Panc1 (cell line): Measurements from ENCODE around the gene CDC45. TPM values are rescaled to one million over a fixed set of nuclear protein-coding genes. Genes with fewer than 3 reads are reported as not detected.

Source experiments
- ATAC-seq: fragments of 200-7000 bp; cut with Tn5 transposase; 2 replicates; pipeline ENCODE4 v1.9.1; 2020; ENCODE audit warnings: mild to moderate bottlenecking, moderate library complexity
- BruUV-seq: library from RNA; stranded (reverse); fragments of 400-500 nt; replicated peaks from 2 replicates; lab custom pipeline; 2021; lab: Mats Ljungman, UMichigan
- CTCF ChIA-PET: fragments of 300-600 bp; sonication (Branson Sonifier 250); formaldehyde crosslinking; loops from one replicate; lab custom pipeline; 2022; ENCODE audit warnings: antibody characterized with exemption; lab: Charles Lee
- POLR2A ChIA-PET: fragments of 300-600 bp; sonication (Branson Sonifier 250); formaldehyde crosslinking; loops from one replicate; lab custom pipeline; 2022; ENCODE audit warnings: antibody characterized with exemption; lab: Charles Lee
- DNase-seq: peaks from one replicate; pipeline ENCODE4 v3.0.0-alpha.2; 2010; ENCODE audit warnings: low read depth, low spot score
- H3K27ac ChIP-seq: 2 replicates; pipeline ENCODE4 v1.5.1; 2011; ENCODE audit warnings: mild to moderate bottlenecking, low read length, inconsistent platforms
- H3K27me3 ChIP-seq: fragments of 200-500 bp; sonication (Bioruptor generic); 2 replicates; pipeline ENCODE4 v1.6.0; 2014; ENCODE audit warnings: low read length, inconsistent platforms; ENCODE audit not compliant: control insufficient read depth, insufficient read depth
- H3K36me3 ChIP-seq: fragments of 200-500 bp; sonication (Bioruptor generic); 2 replicates; pipeline ENCODE4 v1.5.1; 2014; ENCODE audit warnings: inconsistent platforms, mild to moderate bottlenecking, low read length, moderate library complexity; ENCODE audit not compliant: control insufficient read depth, insufficient read depth
- H3K4me1 ChIP-seq: 2 replicates; pipeline ENCODE4 v1.5.1; 2011; ENCODE audit warnings: inconsistent platforms, mild to moderate bottlenecking, low read length, moderate library complexity; ENCODE audit not compliant: control insufficient read depth, insufficient read depth
- H3K4me3 ChIP-seq, 2 experiments: 2 replicates each; pipeline ENCODE4 v1.5.1; 2011 to 2012; ENCODE audit warnings: low read depth in 2 of 2, low read length in 2 of 2, mild to moderate bottlenecking in 2 of 2, inconsistent platforms in 1 of 2, moderate library complexity in 1 of 2
- H3K9me3 ChIP-seq: fragments of 200-500 bp; sonication (Bioruptor generic); 2 replicates; pipeline ENCODE4 v1.5.1; 2014; ENCODE audit warnings: low read depth, mild to moderate bottlenecking, inconsistent platforms, low read length, moderate library complexity; ENCODE audit not compliant: control insufficient read depth, insufficient read depth
- CTCF ChIP-seq: fragments of 450-650 bp; IDR thresholded peaks from 2 replicates; pipeline ENCODE4 v1.5.1; 2017; ENCODE audit warnings: mild to moderate bottlenecking
- POLR2AphosphoS5 ChIP-seq: IDR thresholded peaks from 2 replicates; pipeline ENCODE4 v1.6.1; 2012; ENCODE audit warnings: mild to moderate bottlenecking, low read depth, low read length, moderate library complexity
- REST ChIP-seq, 2 experiments: IDR thresholded peaks; 2 replicates each; pipeline ENCODE4 v1.6.1; 2011 to 2012; ENCODE audit warnings: low read depth in 2 of 2, control low read depth in 1 of 2, low read length in 1 of 2, mild to moderate bottlenecking in 1 of 2, moderate library complexity in 1 of 2; ENCODE audit not compliant: insufficient read depth in 1 of 2
- SIN3A ChIP-seq: IDR thresholded peaks from 2 replicates; pipeline ENCODE4 v1.6.1; 2012; ENCODE audit warnings: low read depth, mild to moderate bottlenecking, low read length, moderate library complexity, borderline replicate concordance; ENCODE audit not compliant: insufficient read depth
- TCF7L2 ChIP-seq: IDR thresholded peaks from 2 replicates; pipeline ENCODE4 v1.6.1; 2011; ENCODE audit warnings: mild to moderate bottlenecking, low read depth, low read length, inconsistent platforms
- in situ Hi-C: cut with HindIII; loops from 2 replicates; pipeline ENCODE4 v1.10.0; 2016; ENCODE audit warnings: low sequenced_read_pairs, low pct_unique_long_range_greater_than_20kb
- intact Hi-C: fragments of 100-400 bp; cut with micrococcal nuclease; formaldehyde crosslinking; loops from one replicate; pipeline ENCODE4 v1.10.0; 2022; ENCODE audit not compliant: unreplicated experiment
- total RNA-seq: library from RNA; stranded (reverse); gene quantifications from one replicate; pipeline ENCODE4 v1.2.1, GENCODE V29; 2021; ENCODE audit not compliant: unreplicated experiment

The CDC45 gene
- total RNA-seq, 1 experiment from 2014 or later, result 26.1 TPM

DNA sequence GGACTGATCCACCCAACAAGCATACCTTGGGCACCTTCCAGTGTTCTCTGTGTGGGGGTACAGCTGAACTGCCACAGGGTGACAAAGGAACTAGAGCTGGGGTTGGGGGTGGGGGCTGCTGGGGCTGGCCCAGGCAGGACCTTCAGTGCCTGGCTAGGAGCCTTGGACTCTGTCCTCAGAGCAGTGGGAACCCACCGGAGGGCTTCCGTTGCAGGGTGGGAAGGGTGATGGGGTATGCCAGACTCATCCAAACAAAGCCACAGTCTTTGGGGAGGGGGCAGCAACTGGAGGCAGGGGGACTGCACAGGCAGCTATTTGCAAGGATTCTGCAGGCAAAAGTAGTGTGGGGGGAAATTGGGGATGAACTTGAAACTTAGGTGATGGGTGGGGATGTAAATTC lies 80.2 kb downstream of the CDC45 start:
- Histone ChIP-seq H3K4me3 (no peak overlapping the region), H3K27ac (no peak overlapping the region), H3K36me3 (no peaks in the 10 kb centered on the region), H3K4me1 (no peaks in the 10 kb centered on the region), H3K27me3 (no peaks in the 10 kb centered on the region), H3K9me3 (no peaks in the 10 kb centered on the region)
- no TSS peak for BruUV-seq
- TF ChIP-seq POLR2AphosphoS5, result no peak
- no peak for TF ChIP-seq CTCF
- TF ChIP-seq SIN3A, result no peak
- TF ChIP-seq TCF7L2, result no peak
- TF ChIP-seq REST (IDR thresholded peaks at IDR 0.05; ENCODE audit: insufficient read depth in 1 of 2, low read depth in 2 of 2, low read length in 1 of 2), result no peak
- ChIA-PET POLR2A (no interaction called here), CTCF (no interaction called here)
- intact Hi-C loops (no loop called here), in situ Hi-C loops (no loop called here)
- no peak for ATAC-seq
- DNase-seq, result no peak

DNA sequence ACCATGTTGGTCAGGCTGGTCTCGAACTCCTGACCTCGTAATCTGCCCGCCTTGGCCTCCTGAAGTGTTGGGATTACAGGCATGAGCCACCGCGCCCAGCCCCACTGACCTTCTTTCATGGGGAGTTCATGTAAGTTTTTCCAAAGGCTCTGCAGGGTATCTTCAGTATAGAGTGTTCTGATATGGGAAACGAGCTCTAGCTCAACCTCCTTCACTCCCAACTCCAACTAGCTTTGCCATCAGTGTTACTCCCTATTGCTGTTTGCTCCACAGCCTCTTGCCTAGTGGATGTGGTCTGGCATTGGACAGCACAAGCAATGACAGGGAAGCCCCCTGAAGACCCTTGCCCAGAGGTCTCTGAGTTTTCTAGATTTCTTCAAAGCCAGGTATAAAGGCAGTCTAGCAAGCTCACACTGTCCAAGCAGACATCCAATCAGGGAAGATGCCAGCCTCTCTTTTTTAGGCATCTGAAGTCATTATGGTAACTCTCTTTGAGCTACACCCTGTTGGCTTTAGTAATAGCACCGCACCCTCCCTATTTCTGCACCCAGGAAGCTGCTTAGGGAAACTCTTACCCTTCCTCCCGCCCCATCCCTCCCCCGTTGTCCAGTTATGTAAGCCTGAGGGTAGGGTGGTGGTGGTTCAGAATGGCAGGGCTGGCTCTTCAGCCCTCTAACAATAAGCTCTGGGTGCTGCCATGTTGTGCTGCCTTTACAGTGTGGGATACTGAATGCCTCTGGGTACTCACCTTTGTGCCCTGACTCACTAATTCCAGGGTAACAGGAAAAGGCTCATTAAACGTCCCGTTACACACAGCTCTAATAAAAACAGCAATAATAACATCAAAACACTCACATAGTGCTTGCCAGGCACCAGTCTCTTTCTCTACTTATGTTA lies 85.9 kb downstream of the CDC45 start:
- peaks cover 7% of the 10 kb centered on the region; the same call in 1 of the 2 replicates for H3K4me1 ChIP-seq
- in situ Hi-C loops, result no loop called here
- ATAC-seq (peak; percentile 68), DNase-seq (no peak)
- TF ChIP-seq SIN3A (no peak), TCF7L2 (no peak), POLR2AphosphoS5 (no peak), REST (IDR thresholded peaks at IDR 0.05; ENCODE audit: insufficient read depth in 1 of 2, low read depth in 2 of 2, low read length in 1 of 2) (no peak), CTCF (no peak)
- CTCF ChIA-PET, result no interaction called here
- H3K27me3 ChIP-seq, result no peaks in the 10 kb centered on the region
- POLR2A ChIA-PET, result no interaction called here
- H3K36me3 ChIP-seq, result no peaks in the 10 kb centered on the region
- BruUV-seq, result no TSS peak
- no peak overlapping the region for H3K27ac ChIP-seq
- H3K9me3 ChIP-seq, result no peaks in the 10 kb centered on the region
- H3K4me3 ChIP-seq, result no peak overlapping the region
- intact Hi-C loops, result no loop called here
